Measurements from ENCODE around the gene GBE1. TPM values are rescaled to one million over a fixed set of nuclear protein-coding genes. Genes with fewer than 3 reads are reported as not detected.

GBE1 gene
- total RNA-seq, 3 donors from 2014 or later, result 34.4 to 148 (median 49.8) TPM

- no peak for DNase-seq (ENCODE audit: low spot score in 2 of 2)
- TF ChIP-seq CTCF (IDR thresholded peaks at IDR 0.05), result no peak
- TF ChIP-seq POLR2AphosphoS5 (IDR thresholded peaks at IDR 0.05), result no peak
- no peak for TF ChIP-seq POLR2A (IDR thresholded peaks at IDR 0.05)
- no peaks in the 10 kb centered on the region for H3K9me3 ChIP-seq
- no peak overlapping the region for H3K4me3 ChIP-seq
- H3K27me3 ChIP-seq, result no peaks in the 10 kb centered on the region
- intact Hi-C loops (cut with DNase I; ENCODE audit: low total_unique reads), result no loop called here
- H3K36me3 ChIP-seq, result no peaks in the 10 kb centered on the region
- no peaks in the 10 kb centered on the region for H3K4me1 ChIP-seq
- no peak overlapping the region for H3K27ac ChIP-seq
Observed at GRCh38 chr3:81621277-81621676, 140.2 kb downstream of the GBE1 start.

- no peaks in the 10 kb centered on the region for H3K9me3 ChIP-seq
- no peaks in the 10 kb centered on the region for H3K36me3 ChIP-seq
- H3K4me3 ChIP-seq, result no peak overlapping the region
- no peak overlapping the region for H3K27ac ChIP-seq
- H3K4me1 ChIP-seq, result no peaks in the 10 kb centered on the region
- TF ChIP-seq POLR2A (IDR thresholded peaks at IDR 0.05) (no peak), CTCF (IDR thresholded peaks at IDR 0.05) (no peak), POLR2AphosphoS5 (IDR thresholded peaks at IDR 0.05) (no peak)
- H3K27me3 ChIP-seq, result no peaks in the 10 kb centered on the region
- intact Hi-C loops (cut with DNase I; ENCODE audit: low total_unique reads), result no loop called here
- no peak for DNase-seq (ENCODE audit: low spot score in 2 of 2)
Observed at GRCh38 chr3:81620849-81621248, 140.6 kb downstream of the GBE1 start.

- intact Hi-C loops (cut with DNase I; ENCODE audit: low total_unique reads), result no loop called here
- DNase-seq (ENCODE audit: low spot score in 2 of 2), result no peak
- TF ChIP-seq CTCF (IDR thresholded peaks at IDR 0.05), result no peak
Observed at GRCh38 chr3:81612768-81613167, 148.7 kb downstream of the GBE1 start.

DNA sequence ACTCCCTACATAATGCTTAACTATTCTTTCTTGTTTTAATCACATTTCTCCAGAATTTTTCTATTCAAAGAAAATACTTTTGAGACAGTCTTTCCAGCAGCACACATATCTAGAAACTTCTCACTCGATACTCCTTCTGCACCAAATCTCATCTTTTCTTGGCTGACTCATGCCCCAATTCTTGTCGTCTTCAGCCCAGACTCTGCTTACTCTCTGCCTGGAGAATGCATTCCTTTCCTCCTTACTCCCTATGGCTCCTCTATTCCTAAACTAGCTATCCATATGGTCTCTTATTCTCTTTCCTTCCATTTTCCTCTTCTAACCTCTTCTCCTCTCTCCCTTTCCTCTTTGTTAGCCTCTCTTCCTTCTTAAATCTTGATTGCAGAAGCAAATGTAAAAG is 158.7 kb downstream of the GBE1 start:
- Histone ChIP-seq H3K36me3 (no peaks in the 10 kb centered on the region), H3K9me3 (no peaks in the 10 kb centered on the region), H3K4me3 (no peak overlapping the region), H3K27ac (no peak overlapping the region), H3K27me3 (no peaks in the 10 kb centered on the region), H3K4me1 (no peaks in the 10 kb centered on the region)
- DNase-seq (ENCODE audit: low spot score in 2 of 2), result no peak
- no peak for TF ChIP-seq CTCF (IDR thresholded peaks at IDR 0.05)
- no peak for TF ChIP-seq POLR2A (IDR thresholded peaks at IDR 0.05)
- TF ChIP-seq POLR2AphosphoS5 (IDR thresholded peaks at IDR 0.05), result no peak
- intact Hi-C loops (cut with DNase I; ENCODE audit: low total_unique reads), result no loop called here

More at GRCh38 chr3:81612768-81613167, 148.7 kb downstream of the GBE1 start:
- no peak overlapping the region for H3K27ac ChIP-seq
- no peaks in the 10 kb centered on the region for H3K4me1 ChIP-seq
- H3K36me3 ChIP-seq, result no peaks in the 10 kb centered on the region
- H3K4me3 ChIP-seq, result no peak overlapping the region
- H3K27me3 ChIP-seq, result no peaks in the 10 kb centered on the region
- H3K9me3 ChIP-seq, result no peaks in the 10 kb centered on the region

DNA sequence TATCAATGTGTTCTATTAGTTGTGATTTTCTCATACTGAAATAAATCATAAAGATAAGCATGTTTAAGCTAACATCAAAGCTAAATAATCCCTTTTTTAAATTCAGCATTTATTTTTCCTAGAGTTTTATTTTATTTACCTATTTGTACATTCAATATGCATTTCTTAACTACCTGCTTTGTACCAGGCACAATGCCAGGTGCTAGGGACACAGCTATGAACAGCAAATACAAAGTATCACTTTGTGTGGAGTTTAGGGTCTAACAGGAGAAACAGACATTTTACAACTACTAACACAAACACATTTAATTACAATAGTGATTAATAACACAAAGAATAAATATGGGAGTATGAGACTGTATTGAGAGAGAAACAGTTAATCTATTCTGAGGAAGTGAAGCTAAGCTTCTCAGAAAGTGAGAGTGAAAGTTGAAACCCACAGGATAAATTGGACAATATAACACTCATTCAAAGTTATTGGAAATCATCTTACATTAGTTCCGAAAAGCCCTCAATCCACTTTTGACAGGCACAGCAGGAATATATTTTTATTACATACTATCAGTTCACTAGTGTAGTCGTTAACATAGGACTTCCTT is 159.6 kb downstream of the GBE1 start:
- no peaks in the 10 kb centered on the region for H3K4me1 ChIP-seq
- no peak for DNase-seq (ENCODE audit: low spot score in 2 of 2)
- H3K36me3 ChIP-seq, result no peaks in the 10 kb centered on the region
- TF ChIP-seq POLR2A (IDR thresholded peaks at IDR 0.05), result no peak
- no peak for TF ChIP-seq CTCF (IDR thresholded peaks at IDR 0.05)
- no peak for TF ChIP-seq POLR2AphosphoS5 (IDR thresholded peaks at IDR 0.05)
- intact Hi-C loops (cut with DNase I; ENCODE audit: low total_unique reads), result no loop called here
- H3K9me3 ChIP-seq, result no peaks in the 10 kb centered on the region
- no peak overlapping the region for H3K27ac ChIP-seq
- no peak overlapping the region for H3K4me3 ChIP-seq
- no peaks in the 10 kb centered on the region for H3K27me3 ChIP-seq

All from breast epithelium (tissue), 4 donors.